ENCODE data around the gene NOTCH1.
"Not testable (repeated sequence)": the region's sequence is repeated elsewhere in the genome, so short reads cannot be mapped to it uniquely, and the experiment has no call there.

Gene NOTCH1

DNA sequence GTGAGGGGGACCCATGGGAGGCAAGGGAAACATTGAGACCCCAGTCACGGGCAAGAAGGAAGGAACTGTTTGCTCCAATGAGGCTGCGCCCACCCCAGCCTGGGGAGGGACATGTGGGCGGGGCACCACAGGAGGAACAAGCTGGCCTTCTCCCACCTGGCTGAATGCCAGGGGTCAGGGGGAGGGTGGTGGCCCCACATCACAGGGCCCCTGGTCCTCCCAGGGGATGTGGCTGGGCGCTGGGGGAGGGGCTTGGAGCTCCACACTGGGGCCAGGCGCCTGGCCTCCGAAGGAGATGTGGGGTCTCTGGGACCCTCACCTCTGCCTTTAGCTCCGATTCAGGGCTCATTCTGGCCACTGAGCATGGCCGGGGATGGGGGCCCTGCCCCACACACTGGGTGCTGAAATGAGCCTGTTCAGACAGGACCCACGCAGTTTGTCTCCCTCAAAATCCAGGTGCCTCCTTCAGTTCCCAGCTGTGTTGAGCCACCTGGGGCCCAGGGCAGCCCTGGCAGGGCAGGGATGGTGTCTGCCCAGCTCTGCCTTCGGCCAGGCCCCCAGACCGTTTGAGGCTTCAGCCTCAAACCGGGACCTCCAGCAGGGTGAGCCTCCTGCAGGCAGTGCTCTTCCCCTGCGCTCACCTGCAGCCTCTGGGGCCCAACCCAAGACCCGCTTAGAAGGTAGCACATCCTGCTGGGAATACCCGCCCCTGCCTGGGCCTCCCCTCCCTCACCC, 33.2 kb upstream of the NOTCH1 start:
- peak; percentile 71 for DNase-seq (ENCODE audit: low spot score)

DNA sequence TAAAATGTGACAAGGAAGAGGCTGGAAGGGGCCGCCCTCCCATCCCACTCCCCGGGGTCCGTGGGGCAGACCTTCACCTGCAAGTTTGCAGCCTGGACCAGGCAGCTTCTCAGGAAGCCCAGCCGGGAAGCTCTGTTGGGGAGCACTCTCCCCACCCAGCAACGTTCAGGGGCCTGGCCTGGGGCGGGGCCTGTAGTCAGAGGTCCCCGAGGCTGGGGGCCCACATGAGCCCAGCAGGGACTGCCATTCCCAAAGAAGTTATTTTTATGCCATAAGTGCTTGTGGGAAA, 32.7 kb upstream of the NOTCH1 start:
- DNase-seq (ENCODE audit: low spot score) = no peak

DNA sequence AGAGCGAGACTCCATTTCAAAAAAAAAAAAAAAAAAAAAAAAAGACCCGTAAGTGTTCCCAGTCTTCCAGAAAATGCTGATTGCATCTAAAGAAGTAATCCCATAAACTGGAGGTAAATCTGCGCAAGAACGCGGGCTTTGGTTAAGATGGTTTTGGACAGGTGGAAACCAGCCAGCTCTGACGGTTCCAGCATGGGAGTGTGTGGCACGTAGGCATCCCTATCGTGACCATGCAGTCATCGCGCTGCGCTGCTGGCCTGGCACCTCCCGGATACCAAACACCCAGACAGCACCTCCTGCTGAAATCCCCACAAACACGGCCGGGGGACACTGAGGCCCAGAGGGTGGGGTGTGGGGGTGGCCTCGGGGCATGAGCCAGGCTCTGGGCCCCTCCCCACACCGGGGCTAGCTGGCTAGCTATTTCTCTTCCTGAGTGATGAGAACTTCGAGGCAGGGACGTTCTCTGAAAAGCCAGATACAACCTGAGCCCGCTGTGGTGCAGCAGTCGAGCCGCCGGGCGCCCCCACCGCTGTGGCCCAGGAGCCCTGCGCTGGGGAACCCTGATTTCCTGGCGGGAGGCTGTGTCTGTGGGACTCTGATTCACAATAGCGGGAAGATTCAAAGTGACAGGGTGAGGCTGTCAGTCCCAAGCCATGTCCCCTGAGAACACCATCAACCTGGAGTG, 32.2 kb upstream of the NOTCH1 start:
- no peak for DNase-seq (ENCODE audit: low spot score)

DNA sequence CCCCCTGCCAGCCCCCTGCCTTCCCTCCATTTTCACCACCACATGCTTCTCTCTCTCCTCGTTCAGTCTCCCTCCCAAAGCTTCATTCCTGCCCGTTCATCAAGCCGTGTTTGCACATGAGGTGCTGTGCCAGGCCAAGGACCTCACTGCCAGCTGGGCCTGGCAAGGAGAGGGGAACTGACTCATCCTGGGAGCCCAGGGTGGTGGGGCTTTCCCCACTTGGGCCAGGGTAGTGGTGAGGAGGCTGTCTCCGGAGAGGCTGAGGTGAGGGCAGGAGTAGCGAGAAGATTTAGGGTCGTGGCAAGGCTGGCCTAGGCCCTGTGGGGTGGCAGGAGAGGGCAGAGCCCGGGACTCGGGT, 30.4 kb upstream of the NOTCH1 start:
- DNase-seq (ENCODE audit: low spot score) = no peak

DNA sequence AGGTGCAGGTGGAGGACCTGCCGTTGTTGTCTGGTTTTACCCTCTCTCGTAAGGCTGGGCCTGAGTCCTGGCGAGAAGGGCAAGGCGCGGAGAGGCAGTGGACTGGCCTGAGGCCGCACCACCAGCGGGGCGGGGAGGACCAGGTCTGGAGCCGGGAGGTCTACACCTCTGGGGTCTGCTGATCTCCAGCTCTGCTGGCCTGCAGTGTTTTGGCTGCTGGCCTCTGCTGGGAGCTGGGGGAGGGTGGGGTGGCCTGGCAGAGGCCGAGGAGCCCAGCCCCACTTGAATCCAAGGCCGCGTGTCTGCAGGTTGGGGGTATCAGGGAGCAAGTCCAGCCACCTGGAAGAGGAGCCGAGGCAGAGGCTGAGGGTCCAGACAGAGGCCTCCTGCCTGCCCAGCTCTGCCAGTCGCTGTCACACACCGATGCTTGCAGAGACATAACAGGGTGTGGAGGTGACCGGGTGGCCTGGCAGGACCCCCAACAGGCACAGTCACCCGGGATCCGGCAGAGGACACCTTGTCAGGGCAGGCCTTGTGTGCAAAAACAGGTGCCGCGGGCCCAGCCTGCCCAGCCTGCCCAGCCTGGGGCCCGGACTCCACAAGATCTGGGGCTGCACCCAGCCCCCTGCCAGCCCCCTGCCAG, 29.9 kb upstream of the NOTCH1 start:
- DNase-seq (ENCODE audit: low spot score) = no peak

DNA sequence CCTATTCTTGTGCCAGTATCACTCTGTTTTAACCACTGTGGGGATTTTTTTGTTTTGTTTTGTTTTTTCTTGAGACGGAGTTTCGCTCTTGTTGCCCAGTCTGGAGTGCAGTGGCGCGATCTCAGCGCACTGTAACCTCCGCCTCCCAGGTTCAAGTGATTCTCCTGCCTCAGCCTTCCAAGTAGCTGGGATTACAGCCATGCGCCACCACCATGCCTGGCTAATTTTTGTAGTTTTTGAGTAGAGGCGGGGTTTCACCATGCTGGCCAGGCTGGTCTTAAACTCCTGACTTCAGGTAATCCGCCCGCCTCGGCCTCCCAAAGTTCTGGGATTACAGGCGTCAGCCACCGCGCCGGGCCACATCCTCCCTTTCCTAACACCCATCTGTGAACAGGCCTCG, 28.8 kb upstream of the NOTCH1 start:
- not testable (repeated sequence) for DNase-seq (ENCODE audit: low spot score)

DNA sequence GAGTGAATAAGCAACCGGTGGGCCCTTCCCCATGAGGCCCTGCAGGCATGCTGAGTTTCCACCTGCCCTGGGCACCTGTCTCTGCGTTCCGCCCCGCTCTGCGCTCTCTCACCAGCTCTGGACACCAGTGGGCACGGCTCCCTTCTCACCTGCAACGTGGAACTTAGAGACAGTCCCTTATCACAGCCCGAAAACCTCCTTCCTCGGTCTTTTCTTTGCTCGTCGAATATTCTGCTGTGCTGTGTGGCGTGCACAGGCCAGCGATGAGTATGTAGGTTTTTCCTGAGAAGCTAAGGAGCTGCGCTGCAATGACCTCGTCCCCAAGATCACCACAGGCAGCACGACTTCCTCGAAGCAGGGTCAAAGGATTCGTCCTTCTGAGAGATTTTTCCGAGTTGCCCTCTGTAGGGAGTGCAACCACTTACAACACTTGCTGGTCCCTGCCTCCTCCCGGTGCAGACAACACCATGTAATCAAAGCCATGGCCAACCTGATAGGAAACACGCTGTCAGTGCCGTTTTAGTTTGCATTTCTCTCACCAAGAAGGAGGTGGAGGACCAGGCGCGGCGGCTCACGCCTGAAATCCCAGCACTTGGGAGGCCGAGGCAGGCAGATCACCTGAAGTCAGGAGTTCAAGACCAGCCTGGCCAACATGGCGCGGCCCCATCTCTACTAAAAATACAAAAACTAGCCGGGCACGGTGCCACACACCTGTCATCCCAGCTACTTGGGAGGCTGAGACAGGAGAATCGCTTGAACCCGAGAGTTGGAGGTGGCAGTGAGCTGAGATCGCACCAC, 27.2 kb upstream of the NOTCH1 start:
- DNase-seq (ENCODE audit: low spot score) = no peak

DNA sequence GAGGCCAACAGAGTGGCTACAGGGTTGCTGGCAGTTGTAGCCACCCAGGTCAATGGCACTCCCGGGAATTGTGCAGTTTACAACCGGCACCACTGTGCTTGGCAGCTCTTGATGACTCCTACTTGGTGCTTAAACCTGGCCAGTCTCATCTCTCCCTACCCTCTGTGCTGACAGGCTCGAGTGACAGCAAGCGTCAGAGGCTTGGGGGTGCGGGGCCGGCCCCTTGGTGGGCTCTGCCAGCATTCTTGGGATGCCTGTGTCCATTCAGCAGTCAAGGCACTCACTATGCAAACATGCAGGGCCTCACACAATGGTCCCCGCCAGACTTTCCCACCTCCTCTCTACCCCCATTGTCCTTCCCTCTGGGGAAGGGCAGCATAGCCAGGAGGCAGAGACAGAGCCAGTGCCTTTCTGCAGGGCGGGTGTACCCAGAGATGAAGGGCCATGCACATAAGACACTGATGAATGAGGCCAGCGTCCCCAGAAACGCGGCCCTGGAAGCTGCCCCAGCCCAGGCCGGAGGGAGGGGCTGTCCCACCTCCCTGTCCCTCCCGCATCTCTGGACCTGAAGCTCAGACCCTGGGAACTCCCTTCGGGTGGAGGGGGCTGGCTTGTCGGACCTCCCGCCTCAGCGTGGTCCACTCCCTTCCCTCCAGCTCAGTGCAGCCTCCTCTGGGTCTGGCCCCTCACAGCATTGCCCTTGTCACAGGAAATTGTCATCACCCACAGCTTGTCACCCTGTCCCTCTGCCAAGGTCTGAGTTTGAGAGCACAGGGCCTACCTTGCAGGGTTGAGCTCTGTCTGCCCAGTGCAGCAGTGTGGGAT, 26.4 kb upstream of the NOTCH1 start:
- peak; percentile 57 for DNase-seq (ENCODE audit: low spot score)

DNA sequence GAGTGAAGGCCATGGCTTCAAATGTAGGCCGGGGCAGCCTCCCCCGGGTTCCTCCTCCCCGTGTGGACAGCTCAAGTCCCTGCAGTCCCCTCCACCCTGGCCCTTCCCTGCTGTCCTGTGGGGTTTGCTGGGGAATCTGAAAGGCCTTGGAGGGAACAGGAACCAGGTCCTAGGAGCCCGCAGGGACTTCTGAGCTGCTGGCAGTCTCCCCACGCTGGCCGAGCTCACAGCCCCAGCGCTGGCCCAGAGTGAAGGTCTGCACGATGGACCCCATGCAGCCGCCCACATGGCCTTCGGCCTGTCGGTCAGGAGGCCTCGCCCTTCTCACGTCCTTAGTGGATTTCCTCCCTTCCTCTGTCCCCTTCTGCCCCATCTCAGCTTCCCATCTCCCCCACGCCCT, 25.7 kb upstream of the NOTCH1 start:
- no peak for DNase-seq (ENCODE audit: low spot score)

DNA sequence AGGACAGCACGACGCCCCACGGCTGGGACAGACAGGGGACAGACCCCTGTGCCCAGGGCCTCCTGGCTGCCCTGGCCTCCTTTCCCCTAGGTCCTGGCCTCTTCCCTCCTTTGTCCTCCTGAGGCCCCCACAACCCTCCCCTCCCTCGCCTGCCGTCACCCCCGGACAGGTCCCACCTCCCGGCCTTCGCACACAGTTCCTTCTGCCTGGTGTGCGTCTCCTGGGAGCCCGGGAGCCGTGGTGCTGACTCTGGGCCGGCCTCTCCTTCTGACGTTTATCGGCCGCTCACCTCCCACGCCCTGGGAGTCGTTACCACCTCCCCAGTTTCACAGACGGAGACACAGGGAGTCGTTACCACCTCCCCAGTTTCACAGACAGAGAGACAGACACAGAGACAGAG, 25.1 kb upstream of the NOTCH1 start:
- DNase-seq (ENCODE audit: low spot score) = no peak

DNA sequence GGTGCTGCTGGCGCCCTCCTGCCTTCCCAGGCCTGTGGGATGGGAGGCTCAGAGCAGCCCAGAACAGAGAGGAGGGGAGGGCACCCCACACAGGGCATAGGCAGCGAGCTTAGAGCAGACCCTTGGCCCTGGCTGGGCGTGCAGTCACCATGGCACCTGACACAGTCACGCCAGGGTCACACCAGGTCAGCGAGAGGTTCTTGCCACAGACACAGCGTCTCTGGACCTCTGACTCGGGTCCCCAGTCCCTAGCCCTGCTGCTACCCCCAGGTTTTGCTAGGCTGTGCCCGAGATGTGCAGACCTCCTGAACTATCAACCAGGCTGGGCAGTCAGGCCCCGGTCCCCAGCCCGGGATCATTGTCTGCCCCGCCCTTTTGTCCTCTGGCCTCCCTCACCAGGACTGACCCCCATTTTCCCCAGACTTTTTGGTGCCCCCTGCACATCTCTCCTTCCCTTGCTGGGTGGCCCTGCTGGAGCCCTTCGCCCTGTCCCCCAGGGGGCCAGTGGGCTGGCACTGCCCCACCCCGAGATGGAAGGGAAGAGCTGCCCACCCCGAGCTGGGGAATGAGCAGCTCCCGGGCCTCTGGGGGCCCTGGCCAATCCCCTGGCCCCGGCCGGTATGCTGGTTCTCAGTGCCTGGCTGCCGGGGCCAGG, 24.5 kb upstream of the NOTCH1 start:
- DNase-seq (ENCODE audit: low spot score) = no peak

DNA sequence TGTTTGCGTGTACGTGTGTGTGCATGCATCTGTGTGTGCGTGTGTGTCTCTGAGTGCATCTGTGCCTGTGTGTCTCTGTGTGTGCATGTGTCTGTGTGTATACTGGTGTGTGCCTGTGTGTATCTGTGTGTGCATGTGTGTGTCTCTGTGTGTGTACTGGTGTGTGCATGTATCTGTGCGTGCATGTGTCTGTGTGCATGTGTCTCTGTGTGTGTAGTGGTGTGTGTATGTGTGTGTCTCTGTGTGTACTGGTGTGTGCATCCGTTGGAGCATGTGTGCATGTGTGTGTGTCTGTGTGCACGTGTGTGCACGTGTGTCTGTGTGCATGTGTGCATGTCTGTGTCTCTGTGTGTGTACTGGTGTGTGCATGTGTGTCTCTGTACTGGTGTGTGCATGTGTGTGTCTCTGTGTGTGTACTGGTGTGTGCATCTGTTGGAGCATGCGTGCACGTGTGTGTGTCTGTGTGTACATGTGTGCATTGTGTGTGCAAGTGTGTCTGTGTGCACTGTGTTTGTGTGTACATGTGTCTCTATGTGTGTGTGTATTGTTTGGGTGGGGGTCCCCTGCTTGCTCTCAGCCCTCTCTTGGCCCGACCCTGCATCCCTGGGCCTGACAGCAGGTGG, 23.8 kb upstream of the NOTCH1 start:
- DNase-seq (ENCODE audit: low spot score) = no peak

DNA sequence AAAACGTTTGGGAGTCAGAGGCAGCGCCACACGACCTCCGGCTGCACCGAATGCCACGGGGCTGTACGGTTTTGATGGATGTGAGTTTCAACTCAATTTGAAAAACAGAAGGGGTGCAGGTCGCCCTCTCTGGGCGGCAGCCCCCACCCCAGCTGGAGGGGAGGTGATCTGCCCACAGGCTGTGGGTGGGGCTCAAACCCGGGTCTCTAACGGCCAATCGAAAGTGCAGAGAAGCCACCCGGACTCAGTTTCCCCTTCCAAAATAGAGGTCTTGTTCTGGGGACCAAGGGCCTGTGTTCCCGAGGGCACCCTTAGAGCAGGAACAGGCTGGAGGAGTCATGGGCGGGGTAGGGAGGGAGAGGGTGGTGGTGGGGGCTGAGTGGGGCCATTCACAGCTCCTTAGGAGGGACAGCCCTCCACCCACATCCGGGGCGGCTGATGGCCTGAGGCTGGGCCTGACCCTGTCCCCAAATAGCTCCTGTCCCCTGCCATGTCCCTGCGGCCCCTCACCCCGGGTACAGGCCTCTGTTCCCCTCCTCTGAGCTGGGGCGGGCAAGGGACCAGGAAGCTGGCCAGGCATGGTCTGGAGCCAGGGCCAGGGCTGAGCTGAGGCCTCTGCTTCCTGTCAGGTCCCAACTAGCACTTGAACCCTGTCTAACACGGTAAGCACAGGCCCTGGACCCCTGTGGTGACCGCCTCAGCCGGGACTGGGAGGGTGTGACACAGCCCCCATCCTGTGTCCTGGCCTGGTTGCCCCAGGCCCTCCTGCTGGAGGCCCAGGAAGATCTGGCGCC, 22.6 kb upstream of the NOTCH1 start:
- DNase-seq (ENCODE audit: low spot score) = no peak

DNA sequence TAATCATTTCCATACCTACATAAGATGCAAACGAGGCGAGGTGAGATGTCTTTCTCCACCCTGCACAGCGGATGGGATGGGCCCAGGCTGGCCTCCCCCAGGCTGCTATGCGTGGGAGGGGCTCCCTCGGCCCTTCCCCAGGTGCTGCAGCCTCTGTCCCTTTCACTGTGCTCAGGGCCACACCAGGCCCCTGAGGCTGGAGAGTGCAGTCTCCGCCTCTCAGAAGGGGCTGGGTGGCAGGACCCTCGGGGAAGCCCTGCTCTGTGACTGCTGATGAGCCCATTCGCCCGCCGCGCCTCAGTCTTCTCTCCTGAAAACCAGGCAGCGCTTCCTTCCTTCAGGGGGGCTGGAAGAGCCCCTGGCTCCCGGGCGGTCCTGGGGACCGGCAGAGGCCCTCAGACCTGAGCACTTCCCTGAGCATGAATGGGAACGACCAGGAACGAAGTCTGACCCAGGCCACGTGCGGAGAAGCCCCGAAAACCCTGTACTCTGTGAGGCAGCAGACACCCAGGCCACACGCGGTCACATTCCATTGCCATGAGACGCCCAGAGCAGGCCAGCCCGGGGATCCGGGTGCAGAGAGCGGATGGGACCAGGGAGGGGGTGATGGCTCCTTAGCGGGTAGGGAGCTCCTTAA, 21.9 kb upstream of the NOTCH1 start:
- no peak for DNase-seq (ENCODE audit: low spot score)

DNA sequence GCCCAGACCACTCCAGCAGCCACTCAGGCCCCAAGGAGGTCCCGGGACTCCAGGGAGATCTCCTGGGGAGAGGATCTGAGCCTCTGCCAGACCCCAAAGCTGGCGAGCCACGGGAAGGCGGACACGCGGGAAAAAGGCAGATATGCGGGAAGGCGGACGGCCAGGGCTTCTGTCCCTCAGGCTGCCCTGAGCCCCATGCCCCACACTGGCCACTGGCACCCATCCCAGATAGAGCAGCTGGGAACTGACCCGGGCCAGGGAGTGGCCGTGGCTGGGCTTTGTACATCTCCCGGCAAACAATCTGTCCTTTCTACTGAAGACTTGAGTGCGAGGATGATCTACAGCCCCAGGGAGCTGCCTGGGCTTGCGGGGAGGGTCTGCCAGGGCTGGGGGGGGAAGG, 21.1 kb upstream of the NOTCH1 start:
- no peak for DNase-seq (ENCODE audit: low spot score)

DNA sequence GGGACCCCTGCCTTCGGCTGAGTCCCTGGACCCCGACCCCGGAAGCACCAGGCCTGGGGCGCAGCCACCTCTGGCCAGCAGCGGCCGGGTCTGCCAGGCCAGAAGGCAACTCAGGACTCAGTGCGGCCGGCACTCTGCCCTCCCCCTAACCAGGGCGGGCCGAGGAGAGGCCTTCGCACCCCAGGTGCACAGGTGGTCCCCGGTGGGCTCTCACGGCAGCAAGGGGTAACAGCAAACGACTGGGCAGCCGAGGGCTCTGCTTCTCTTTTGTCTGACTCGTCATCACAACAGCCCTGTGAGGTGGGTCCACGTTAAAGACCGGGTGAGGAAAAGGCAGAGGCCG, 20.7 kb upstream of the NOTCH1 start:
- DNase-seq (ENCODE audit: low spot score) = no peak

DNA sequence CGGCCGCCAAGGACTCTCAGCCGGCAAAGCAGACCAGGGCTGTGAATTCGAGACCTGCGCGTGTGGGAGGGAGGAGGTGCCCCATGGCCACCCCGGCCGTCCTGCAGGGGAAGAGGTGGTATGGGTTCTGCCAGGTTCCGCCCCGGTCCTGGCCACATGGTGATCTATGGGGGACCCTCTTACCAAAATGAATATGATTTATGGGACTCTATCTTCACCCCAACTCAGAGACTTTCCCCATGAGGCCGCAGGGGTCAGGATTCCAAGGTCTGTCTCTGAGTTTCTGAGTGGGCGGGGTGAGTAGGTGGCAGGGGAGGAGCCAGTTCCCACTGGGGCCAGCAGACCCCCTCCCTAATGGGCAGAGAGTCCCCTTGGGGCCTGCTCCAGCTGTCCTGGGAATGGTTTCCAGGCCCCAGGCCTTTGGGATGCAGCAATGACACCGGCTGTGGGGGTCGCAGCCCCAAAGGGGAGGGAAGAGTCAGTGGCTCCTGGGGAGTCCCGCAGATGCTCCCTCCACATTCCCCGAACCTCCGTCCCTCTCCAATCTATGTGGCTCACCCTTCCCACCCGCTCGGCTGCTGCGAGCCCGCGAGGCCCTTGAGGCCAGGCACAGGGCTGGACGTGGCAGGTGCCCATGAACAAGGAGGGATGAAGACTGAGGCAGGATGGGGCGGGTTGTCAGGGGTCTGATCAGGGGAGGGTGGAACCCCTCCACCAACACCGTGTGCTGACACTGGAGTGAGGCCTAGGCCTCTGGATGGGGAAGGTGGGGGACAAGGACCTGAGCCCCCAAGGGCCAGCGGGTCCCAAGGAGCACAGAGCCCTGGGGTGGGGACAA, 20.1 kb upstream of the NOTCH1 start:
- no peak for DNase-seq (ENCODE audit: low spot score)

DNA sequence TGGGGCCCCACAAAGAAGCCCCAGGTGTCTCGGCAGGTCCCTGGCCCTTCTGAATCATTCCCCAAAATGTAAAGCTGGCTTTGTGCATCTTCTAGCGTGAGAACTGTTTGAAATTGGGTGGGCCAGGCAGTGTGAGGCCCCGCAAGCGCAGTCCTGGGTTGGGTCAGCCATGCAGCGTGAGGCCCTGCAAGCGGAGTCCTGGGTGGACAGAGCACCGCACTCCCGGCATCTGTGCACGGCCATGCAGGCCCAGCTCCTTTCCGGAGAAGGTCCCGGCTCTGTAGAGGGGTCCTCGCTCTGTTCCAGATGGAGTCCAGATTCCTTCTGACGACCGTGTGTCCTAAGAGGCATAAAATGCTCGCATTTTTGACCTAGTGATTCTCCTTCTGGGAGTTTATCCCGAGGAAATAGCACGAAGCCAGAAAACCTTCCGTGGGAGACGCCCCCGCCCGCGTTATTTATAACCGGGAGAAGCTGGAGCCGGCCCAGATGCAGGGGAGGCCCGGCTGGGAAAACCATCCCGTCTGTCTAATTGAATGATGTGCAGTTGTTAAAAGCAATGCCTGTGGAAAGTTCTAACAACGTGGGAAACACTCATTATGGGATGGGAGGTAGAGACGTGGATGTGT, 19.4 kb upstream of the NOTCH1 start:
- no peak for DNase-seq (ENCODE audit: low spot score)
